ES-I3 (cell line): ENCODE measurements around the gene NCOA3.

Experiments
- H3K36me3 ChIP-seq: 2 replicates; pipeline ENCODE4 v1.6.1; 2013; ENCODE audit warnings: mild to moderate bottlenecking, low read length, control low read depth, moderate library complexity; ENCODE audit not compliant: insufficient read depth
- H3K4me1 ChIP-seq: 2 replicates; pipeline ENCODE4 v1.6.1; 2013; ENCODE audit warnings: mild to moderate bottlenecking, control low read depth, low read length; ENCODE audit not compliant: insufficient read depth
- H3K9ac ChIP-seq: 2 replicates; pipeline ENCODE4 v1.6.1; 2013; ENCODE audit warnings: low read depth, mild to moderate bottlenecking, low read length, moderate library complexity
- H3K9me3 ChIP-seq: 2 replicates; pipeline ENCODE4 v1.6.1; 2013; ENCODE audit warnings: mild to moderate bottlenecking, low read length, moderate library complexity; ENCODE audit not compliant: control insufficient read depth, insufficient read depth

Gene NCOA3

DNA sequence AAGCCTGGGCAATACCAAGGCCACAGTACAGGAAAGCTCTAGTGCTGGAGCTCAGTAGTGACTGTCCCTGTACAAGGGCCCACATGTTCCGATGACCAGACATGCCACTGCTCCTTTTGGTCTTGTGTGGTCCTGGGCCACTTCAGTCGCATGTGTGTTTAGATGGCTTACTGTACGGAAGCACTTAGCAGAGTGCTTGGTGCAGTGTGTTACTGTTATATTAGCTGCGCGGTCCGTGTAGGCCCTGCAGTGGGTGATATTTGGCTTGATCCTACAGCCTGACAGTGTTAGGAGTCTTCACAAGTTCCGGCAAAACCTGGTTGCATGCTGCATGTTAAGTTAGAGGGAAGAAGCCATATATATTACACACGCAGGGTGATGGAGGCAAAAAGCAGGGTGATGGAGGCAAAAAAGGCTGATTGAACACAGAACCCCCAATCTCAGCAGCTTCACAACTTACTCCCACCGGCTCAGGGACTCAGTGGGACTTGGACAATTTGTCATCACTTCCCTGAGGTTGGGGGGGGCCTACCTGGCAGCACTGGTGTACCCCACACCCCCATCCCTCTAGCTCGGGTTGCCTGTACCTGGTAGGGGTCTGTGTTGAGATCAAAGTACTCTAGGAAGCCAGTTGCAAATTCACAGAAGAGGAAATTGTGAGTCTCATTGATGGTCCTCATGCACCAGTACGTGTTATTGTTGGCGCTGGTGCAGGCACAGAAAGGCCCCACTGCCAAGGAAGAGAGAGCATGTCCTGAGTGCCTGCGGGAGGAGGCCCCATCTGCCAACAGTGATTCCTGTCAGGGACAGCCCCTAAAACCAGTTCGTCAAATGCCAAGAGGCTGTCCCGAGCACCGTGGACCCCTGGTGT is 161.0 kb downstream of the NCOA3 start:
- no peak overlapping the region for H3K9ac ChIP-seq
- H3K9me3 ChIP-seq, result no peaks in the 10 kb centered on the region
- peaks cover 13% of the 10 kb centered on the region; the same call in 1 of the 2 replicates for H3K36me3 ChIP-seq
- peaks cover 14% of the 10 kb centered on the region for H3K4me1 ChIP-seq

DNA sequence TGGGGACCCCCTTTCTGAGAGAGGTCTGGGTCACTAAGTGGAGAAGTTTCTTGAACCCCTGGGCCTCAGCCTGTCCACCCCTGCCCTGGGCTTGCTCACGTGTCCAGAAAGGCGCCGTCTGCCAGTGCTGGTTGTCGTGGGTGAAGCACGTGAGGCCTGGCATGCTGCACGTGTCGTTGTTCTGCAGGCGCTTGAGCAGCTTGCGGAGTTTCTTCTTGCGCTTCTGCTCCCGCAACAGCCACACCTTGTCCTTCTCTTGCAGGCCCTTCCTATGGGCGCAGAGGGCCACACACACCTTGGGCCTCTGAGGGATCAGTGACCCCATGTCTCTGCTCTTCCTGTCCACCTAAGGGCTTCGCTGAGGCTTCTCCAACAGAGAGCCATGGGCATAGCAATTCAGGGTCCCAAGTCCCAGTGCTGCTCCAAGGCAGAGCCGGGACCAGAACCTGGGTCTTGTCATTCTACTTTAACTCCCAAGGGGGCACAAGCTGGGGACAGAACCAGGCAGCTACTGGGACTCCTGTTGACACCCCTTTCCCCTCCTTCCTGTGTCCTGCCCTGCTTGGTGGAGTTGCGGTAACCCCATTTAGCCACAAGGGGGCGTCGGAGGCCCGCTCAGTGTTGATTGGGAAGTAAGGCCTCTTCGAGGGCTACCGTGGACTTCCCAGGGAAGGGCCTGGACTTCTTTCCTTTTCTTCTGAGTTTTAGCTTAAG is 161.8 kb downstream of the NCOA3 start:
- H3K9ac ChIP-seq, result no peak overlapping the region
- H3K9me3 ChIP-seq, result no peaks in the 10 kb centered on the region
- H3K4me1 ChIP-seq, result peaks cover 14% of the 10 kb centered on the region
- H3K36me3 ChIP-seq, result peaks cover 13% of the 10 kb centered on the region; the same call in 1 of the 2 replicates

DNA sequence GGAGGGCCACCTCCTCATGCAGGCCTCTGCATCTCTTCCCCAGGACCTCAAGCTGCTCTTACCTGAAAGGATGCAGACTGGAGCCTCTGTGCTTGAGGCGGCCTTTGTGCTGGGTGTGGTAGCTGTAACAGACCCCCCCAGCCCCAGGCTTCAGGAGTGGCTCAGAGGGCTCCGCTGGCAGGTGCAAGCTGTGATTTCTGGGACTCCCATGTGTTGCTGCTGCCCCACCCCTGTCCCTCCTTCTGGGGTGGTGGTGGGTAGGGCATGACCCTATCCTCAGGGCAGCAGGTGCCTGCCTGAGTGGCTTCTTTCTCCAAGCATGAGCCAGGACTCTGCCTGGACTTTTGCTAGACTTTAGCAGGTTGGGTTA is 162.4 kb downstream of the NCOA3 start:
- Histone ChIP-seq H3K9me3 (no peaks in the 10 kb centered on the region), H3K4me1 (peaks cover 14% of the 10 kb centered on the region), H3K36me3 (peaks cover 13% of the 10 kb centered on the region; the same call in 1 of the 2 replicates), H3K9ac (no peak overlapping the region)

DNA sequence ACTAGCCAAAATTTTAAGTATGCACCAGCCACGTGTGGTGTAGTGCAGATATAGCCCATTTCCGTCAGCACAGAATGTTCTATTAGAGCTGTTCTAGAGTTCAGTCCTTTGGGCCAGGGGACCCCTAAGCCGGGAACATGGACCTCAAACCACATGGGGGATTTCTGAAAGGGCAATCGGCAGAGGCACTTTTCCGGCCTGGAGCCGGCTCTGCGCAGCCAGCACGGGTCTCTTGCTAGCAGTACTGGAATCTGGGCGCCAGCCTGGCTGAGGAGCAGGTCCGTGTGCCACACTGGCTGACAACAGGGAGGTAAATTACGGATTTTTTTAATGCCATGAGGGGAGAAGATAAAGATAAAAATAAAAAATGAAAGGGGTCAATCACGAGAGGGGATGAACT is 163.1 kb downstream of the NCOA3 start:
- Histone ChIP-seq H3K9me3 (no peaks in the 10 kb centered on the region), H3K4me1 (peaks cover 14% of the 10 kb centered on the region), H3K9ac (no peak overlapping the region), H3K36me3 (peaks cover 9% of the 10 kb centered on the region; the same call in 1 of the 2 replicates)

DNA sequence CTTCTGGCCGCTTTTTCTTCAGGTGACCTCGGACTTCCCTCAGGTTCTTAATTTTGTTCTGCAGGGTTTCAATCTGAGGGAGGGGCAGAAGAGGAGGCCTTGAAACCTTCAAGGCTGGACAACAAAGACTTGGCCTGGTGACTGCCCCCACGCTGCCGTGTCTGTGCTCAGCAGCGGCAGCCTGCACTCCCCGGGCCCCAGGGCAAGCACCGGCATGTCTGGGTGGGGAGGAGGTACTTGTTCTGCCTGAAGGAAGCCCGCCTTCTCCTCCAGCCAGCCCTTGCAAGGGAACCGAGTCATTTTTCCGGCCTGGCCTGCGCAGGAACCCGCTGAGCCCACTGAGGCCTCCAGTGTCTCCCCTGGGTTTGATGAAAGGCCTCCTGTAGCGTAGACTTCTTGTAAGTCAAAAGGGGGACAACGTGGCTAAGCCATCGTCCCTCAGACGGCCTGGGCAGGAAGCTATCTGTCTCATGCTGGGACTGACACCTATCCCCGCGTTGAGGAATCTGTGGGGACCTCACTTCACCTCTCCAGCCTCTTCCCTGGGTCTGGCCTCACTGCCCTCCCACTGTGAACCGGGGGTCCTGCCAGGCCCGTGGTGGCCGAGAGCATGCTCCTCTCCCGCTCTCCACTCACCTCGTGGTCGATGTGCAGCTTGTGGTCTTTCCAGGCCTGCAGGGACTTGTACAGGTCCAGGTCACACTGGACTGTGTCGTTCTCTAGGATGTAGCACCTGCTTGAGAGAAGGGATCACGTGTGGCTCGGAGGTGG is 163.7 kb downstream of the NCOA3 start:
- peaks cover 7% of the 10 kb centered on the region; the same call in 1 of the 2 replicates for H3K36me3 ChIP-seq

DNA sequence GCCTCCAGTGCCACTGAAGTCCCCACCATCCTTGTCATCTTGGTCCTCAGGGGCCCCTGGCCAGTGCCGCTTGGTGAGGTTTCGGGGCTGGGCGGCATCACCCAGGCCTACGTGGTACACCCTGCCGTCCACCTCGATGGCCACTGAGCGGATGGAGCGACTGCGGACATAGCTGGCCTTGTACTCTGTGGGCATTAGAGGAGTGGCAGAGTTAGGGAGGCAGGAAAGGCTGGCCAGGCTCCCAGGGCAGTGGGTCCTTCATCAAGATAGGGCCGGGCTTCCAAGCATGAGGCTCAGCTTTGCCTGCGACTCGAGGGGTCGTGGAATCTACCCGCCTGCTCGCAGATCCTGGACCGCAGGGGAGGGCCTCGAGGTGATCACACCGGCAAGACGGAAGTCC is 164.6 kb downstream of the NCOA3 start:
- Histone ChIP-seq H3K9ac (no peak overlapping the region), H3K9me3 (no peaks in the 10 kb centered on the region), H3K4me1 (peaks cover 14% of the 10 kb centered on the region), H3K36me3 (peaks cover 7% of the 10 kb centered on the region; the same call in 1 of the 2 replicates)

More for the DNA sequence above, 163.7 kb downstream of the NCOA3 start:
- no peaks in the 10 kb centered on the region for H3K9me3 ChIP-seq
- no peak overlapping the region; the same call in 1 of the 2 replicates for H3K9ac ChIP-seq
- H3K4me1 ChIP-seq, result peaks cover 14% of the 10 kb centered on the region

DNA sequence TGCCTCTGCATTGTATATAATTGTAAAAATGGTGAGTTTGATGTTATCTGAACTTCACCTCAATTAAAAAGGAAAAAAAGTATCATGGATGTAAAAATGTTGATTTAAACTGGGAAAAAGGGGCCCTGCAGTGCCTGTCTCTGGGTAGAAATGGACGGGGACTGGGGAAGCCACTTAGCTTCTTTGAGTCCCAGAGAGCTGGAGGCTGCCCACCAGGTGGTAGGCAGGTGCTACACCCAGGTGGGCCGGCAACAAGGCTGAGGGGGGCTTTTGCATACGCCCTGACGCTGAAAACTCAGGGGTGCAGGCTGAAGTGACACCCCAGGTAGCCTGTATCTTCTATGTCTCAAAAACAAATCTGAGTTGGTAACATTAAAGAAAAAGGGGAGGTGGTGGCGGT is 165.4 kb downstream of the NCOA3 start:
- H3K9ac ChIP-seq, result no peak overlapping the region
- peaks cover 14% of the 10 kb centered on the region for H3K4me1 ChIP-seq
- H3K9me3 ChIP-seq, result no peaks in the 10 kb centered on the region
- H3K36me3 ChIP-seq, result peaks cover 6% of the 10 kb centered on the region; the same call in 1 of the 2 replicates

DNA sequence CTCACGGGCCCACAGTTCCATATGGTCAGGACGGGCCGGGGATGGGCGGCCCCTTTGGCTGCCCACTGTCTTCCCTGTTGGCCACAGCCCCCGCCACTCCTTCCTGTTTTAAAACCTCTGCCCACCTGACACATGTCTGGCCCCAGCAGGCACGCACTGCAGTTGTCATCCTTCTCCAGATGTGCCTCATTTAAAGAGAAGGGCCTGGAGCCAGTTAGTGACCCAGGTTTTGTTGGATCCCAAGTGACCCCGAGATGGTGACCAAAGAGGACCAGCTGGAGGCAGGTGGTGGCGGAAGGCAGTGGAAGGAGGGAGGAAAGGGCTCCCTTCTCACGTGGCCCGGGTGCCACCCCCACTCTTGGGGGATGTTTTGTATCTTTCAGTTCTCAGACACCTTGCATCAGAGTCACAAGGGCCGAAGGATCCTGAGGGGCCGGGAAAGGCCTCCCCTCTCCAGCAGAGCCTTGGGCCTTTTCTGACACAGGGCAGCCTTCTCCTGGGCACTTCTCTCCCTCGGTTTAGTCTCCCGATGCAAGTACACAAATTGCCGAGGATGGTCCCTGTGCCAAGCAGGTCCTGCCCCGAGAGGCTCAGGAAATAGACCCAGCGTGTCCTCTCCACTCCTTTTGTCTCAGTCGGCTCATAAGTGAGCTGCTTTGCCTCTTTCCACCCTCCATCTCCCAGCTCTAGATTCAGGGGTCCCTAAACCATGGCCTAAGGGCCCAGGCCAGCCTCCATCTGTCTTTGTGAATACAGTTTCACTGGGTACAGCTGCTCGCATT is 166.0 kb downstream of the NCOA3 start:
- no peak overlapping the region for H3K9ac ChIP-seq
- no peaks in the 10 kb centered on the region for H3K9me3 ChIP-seq
- no peaks in the 10 kb centered on the region for H3K36me3 ChIP-seq
- H3K4me1 ChIP-seq, result peaks cover 14% of the 10 kb centered on the region

DNA sequence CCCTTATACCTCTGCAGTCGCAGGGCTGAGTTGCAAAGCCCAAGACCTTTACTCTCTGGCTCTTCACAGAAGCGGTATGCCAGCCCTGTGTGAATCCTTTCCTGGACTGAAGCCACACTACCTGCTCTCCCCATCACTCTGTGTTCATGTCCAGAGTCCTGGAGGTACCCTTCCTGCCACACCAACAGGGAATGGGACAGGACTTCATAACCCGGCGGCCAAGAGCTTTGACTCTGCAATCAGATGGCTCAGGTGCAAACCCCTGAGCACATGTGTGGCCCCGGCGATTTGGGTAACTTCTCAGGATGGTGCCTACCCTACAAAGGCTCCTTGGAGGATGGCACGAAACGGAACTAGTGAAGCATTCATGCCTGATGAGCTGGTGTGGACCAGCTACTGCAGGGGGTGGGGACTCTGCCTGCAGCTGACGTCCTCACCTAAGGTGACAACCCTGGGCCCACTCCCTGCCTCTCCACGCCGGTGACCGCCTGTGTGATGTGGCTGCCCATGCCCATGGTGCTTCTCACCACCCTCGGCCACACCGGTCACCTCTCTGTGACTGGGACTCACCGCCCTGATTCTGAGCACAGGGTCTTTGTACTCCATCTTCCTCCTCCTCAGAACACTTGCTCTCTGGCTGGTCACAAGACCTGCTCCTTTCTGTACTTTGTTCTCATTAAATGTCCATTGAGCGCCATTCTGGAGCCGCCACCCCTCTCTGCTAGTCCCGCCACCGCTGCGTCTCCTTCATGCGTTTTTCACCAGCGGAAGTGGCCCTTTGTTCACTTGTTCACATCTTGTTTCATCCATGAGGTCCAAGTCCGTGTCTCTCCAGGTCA is 166.8 kb downstream of the NCOA3 start:
- Histone ChIP-seq H3K9ac (no peak overlapping the region), H3K36me3 (no peaks in the 10 kb centered on the region), H3K9me3 (no peaks in the 10 kb centered on the region), H3K4me1 (peaks cover 14% of the 10 kb centered on the region)

DNA sequence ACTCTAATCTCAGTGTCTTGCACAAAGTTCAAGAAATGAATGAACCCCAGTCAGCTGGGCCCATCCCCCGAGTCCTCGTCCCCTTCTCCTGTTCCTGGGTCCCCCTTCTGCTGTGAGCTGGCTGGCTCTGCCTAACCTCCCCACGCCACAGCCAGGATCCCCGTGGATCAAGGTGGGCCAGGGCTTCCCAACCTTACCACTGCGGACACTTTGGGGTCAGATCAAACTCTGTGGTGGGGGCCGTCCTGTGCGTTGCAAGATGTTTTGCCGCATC is 167.4 kb downstream of the NCOA3 start:
- H3K36me3 ChIP-seq, result no peaks in the 10 kb centered on the region
- H3K4me1 ChIP-seq, result peaks cover 12% of the 10 kb centered on the region
- H3K9me3 ChIP-seq, result no peaks in the 10 kb centered on the region
- H3K9ac ChIP-seq, result no peak overlapping the region

DNA sequence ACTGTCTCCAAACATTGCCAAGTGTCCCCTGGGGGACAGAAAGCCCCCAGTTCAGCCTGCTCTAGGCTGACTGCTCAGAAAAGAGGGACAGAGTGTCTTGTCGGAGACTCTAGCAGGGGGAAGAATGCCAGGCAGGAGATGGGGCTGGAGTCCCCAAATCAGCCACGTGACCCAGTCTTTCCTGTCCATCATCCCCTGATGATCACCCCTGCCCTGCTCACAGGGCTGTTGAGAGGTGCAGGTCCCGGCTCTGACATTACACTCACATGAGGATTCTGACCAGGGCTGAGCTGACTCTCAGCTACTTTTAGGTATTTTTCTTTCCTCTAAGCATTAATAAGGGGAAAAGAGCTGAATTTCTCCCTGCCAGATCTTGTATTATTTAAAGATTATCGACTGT is 167.8 kb downstream of the NCOA3 start:
- Histone ChIP-seq H3K4me1 (peaks cover 8% of the 10 kb centered on the region), H3K9me3 (no peaks in the 10 kb centered on the region), H3K36me3 (no peaks in the 10 kb centered on the region), H3K9ac (no peak overlapping the region)

DNA sequence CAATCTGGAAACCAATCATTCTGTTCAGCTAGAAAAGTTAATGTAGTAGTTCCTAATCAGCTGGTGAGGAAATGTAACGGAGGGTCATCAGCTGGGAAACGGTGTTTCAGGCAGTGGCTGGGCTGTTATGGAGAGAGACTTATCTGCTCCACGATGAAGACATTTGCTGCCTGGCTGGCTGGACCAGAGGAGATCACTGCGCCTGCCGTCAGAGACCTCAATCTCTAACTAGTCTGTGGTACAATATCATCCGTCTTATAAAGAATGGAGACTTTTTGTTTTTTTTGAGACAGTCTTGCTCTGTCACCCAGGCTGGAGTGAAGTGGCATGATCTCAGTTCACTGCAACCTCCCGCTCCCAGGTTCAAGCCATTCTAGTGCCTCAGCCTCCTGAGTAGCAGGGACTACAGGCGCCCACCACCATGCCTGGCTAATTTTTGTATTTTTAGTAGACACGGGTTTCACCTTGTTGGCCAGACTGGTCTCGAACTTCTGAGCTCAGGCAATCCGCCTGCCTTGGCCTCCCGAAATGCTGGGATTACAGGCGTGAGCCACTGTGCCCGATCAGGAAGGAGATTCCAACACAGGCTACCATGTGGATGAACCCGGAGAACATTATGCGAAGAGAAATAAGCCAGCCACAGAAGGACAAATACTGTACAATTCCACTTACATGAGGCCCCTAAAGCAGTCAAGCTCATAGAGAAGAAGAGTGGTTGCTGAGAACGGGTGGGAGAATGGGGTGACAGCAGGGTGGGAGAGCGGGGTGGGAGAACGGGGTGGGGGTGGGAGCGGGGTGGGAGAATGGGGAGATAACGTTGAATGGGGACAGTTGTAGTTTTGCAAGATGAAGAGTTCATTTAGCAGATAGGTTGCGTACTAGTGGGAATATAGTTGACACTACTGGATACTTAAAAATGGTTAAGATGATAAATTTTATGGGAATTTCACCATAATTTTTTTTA is 168.5 kb downstream of the NCOA3 start:
- Histone ChIP-seq H3K9me3 (no peaks in the 10 kb centered on the region), H3K36me3 (no peaks in the 10 kb centered on the region), H3K4me1 (peaks cover 3% of the 10 kb centered on the region; the same call in 1 of the 2 replicates), H3K9ac (no peak overlapping the region)
